IMR-90 (cell line): ENCODE results near the gene CTDSPL. TPM values are rescaled to one million over a fixed set of nuclear protein-coding genes. Genes with fewer than 3 reads are reported as not detected.

Experiments
- ATAC-seq: fragments of 200-7000 bp; cut with Tn5 transposase; 2 replicates; pipeline ENCODE4 v1.9.1; 2020; ENCODE audit warnings: low read depth, mild to moderate bottlenecking, moderate library complexity
- BruUV-seq: library from RNA; stranded (reverse); fragments of 400-500 nt; replicated peaks from 2 replicates; lab custom pipeline; 2021; lab: Mats Ljungman, UMichigan
- CTCF ChIA-PET: fragments of 300-600 bp; formaldehyde crosslinking; extraction: SDS; loops from one replicate; lab custom pipeline; 2021; ENCODE audit warnings: antibody characterized with exemption; lab: Yijun Ruan, JAX
- POLR2A ChIA-PET: fragments of 300-600 bp; sonication (Branson Sonifier 250); formaldehyde crosslinking; loops from one replicate; lab custom pipeline; 2022; ENCODE audit warnings: antibody characterized with exemption; ENCODE audit not compliant: unreplicated experiment; lab: Charles Lee
- DNase-seq: peaks from one replicate; pipeline ENCODE4 v3.0.0; 2013
- H2AFZ ChIP-seq: replicated peaks from 2 replicates; pipeline ENCODE3; 2013; ENCODE audit warnings: low read length, mild to moderate bottlenecking; ENCODE audit not compliant: poor library complexity
- H2AK5ac ChIP-seq: 2 replicates; pipeline ENCODE4 v1.6.1; 2013; ENCODE audit warnings: low read depth, low read length, inconsistent platforms
- H2AK9ac ChIP-seq: replicated peaks from 2 replicates; pipeline ENCODE3; 2013; ENCODE audit warnings: mild to moderate bottlenecking, low read depth, low read length, moderate library complexity; ENCODE audit not compliant: poor library complexity
- H2BK120ac ChIP-seq: 2 replicates; pipeline ENCODE4 v1.6.1; 2013; ENCODE audit warnings: low read depth, low read length, inconsistent platforms
- H2BK15ac ChIP-seq: 3 replicates; pipeline ENCODE4 v1.6.1; 2013; ENCODE audit warnings: low read depth, low read length, inconsistent platforms
- H2BK20ac ChIP-seq: 2 replicates; pipeline ENCODE4 v1.6.1; 2013; ENCODE audit warnings: low read depth, mild to moderate bottlenecking, inconsistent platforms, low read length, moderate library complexity
- H2BK5ac ChIP-seq: 2 replicates; pipeline ENCODE4 v1.6.1; 2013; ENCODE audit warnings: mild to moderate bottlenecking, low read depth, low read length, inconsistent platforms; ENCODE audit not compliant: poor library complexity, severe bottlenecking
- H3K14ac ChIP-seq: replicated peaks from 2 replicates; pipeline ENCODE4 v1.6.1; 2013; ENCODE audit warnings: low read depth, low read length, inconsistent platforms
- H3K18ac ChIP-seq: 2 replicates; pipeline ENCODE4 v1.6.1; 2013; ENCODE audit warnings: low read depth, low read length, control low read depth
- H3K23ac ChIP-seq: 2 replicates; pipeline ENCODE4 v1.6.1; 2013; ENCODE audit warnings: low read depth, low read length, inconsistent platforms
- H3K27ac ChIP-seq: 2 replicates; pipeline ENCODE4 v1.5.1; 2013; ENCODE audit warnings: mild to moderate bottlenecking, control low read depth, low read length; ENCODE audit not compliant: insufficient read depth
- H3K27me3 ChIP-seq: 2 replicates; pipeline ENCODE4 v1.6.1; 2013; ENCODE audit warnings: low read length; ENCODE audit not compliant: control insufficient read depth, insufficient read depth
- H3K36me3 ChIP-seq: 2 replicates; pipeline ENCODE4 v1.6.1; 2013; ENCODE audit warnings: low read length, mixed read lengths; ENCODE audit not compliant: control insufficient read depth, insufficient read depth
- H3K4ac ChIP-seq: 2 replicates; pipeline ENCODE4 v1.6.1; 2013; ENCODE audit warnings: low read depth, low read length, inconsistent platforms
- H3K4me1 ChIP-seq: 2 replicates; pipeline ENCODE4 v1.6.1; 2013; ENCODE audit warnings: low read length, mixed read lengths; ENCODE audit not compliant: control insufficient read depth, insufficient read depth
- H3K4me2 ChIP-seq: 2 replicates; pipeline ENCODE4 v1.6.1; 2013; ENCODE audit warnings: low read depth, mild to moderate bottlenecking, control low read depth, low read length, moderate library complexity
- H3K4me3 ChIP-seq: 2 replicates; pipeline ENCODE4 v1.5.1; 2013; ENCODE audit warnings: low read depth, mild to moderate bottlenecking, control low read depth, low read length, moderate library complexity; ENCODE audit not compliant: insufficient read depth
- H3K56ac ChIP-seq: 2 replicates; pipeline ENCODE4 v1.6.1; 2013; ENCODE audit warnings: low read length, inconsistent platforms; ENCODE audit not compliant: insufficient read depth; ENCODE audit errors: extremely low read depth
- H3K79me1 ChIP-seq, 2 experiments: 2 replicates each; pipeline ENCODE4 v1.6.1; 2013; ENCODE audit warnings: low read length in 2 of 2, inconsistent platforms in 1 of 2, low read depth in 1 of 2
- H3K9ac ChIP-seq: 2 replicates; pipeline ENCODE4 v1.6.1; 2013; ENCODE audit warnings: low read depth, low read length, control low read depth
- H3K9me1 ChIP-seq: 2 replicates; pipeline ENCODE4 v1.6.1; 2013; ENCODE audit warnings: low read length, inconsistent platforms; ENCODE audit not compliant: insufficient read depth
- H3K9me3 ChIP-seq: 2 replicates; pipeline ENCODE4 v1.6.1; 2013; ENCODE audit warnings: low read length; ENCODE audit not compliant: control insufficient read depth, insufficient read depth
- H4K20me1 ChIP-seq: 2 replicates; pipeline ENCODE4 v1.6.1; 2013; ENCODE audit warnings: low read length, inconsistent platforms; ENCODE audit not compliant: insufficient read depth
- H4K5ac ChIP-seq: 2 replicates; pipeline ENCODE4 v1.6.1; 2013; ENCODE audit warnings: mild to moderate bottlenecking, low read depth, low read length, control low read depth
- H4K8ac ChIP-seq, 2 experiments: 2 replicates each; pipeline ENCODE4 v1.6.1; 2013; ENCODE audit warnings: low read depth in 2 of 2, low read length in 2 of 2, control low read depth in 1 of 2, inconsistent platforms in 1 of 2
- H4K91ac ChIP-seq: 2 replicates; pipeline ENCODE4 v1.6.1; 2013; ENCODE audit warnings: low read depth, low read length, inconsistent platforms; ENCODE audit not compliant: insufficient read depth
- POLR2A ChIP-seq: IDR thresholded peaks from 2 replicates; pipeline ENCODE4 v1.6.1; 2012; ENCODE audit warnings: mild to moderate bottlenecking, low read depth, low read length
- RFX5 ChIP-seq: IDR thresholded peaks from 2 replicates; pipeline ENCODE4 v1.8.0; 2012; ENCODE audit warnings: low read depth, mild to moderate bottlenecking, low read length, moderate library complexity
- WGBS, 2 experiments: methylation state at CpG; one replicate each; pipeline versions ENCODE4 v1.1.5 to v1.1.7; 2013; ENCODE audit warnings: missing lambda C conversion rate in 2 of 2; ENCODE audit not compliant: insufficient read length in 1 of 2; ENCODE audit errors: extremely low coverage in 2 of 2; 5-methylcytosine and 5-hydroxymethylcytosine counted together
- dilution Hi-C: fragments of 300-500 bp; cut with HindIII; formaldehyde crosslinking; loops from one replicate; pipeline ENCODE4 v1.14.3; 2018; ENCODE audit warnings: low sequenced_read_pairs; ENCODE audit not compliant: unreplicated experiment
- in situ Hi-C: fragments of 300-500 bp; cut with MboI; formaldehyde crosslinking; loops from 3 replicates; pipeline ENCODE4 v1.14.3; 2019; ENCODE audit warnings: low sequenced_read_pairs, inconsistent platforms, mixed read lengths
- intact Hi-C: fragments of 100-400 bp; cut with micrococcal nuclease; formaldehyde crosslinking; loops from 2 replicates; pipeline ENCODE4 v1.10.0; 2022
- polyA plus RNA-seq, 3 experiments: library from polyadenylated mRNA; depleted of rRNA; stranded (reverse); fragments of >200 nt; gene quantifications; 2 replicates each; pipeline ENCODE4 v1.2.3, GENCODE V29; 2012; ENCODE audit warnings: low replicate concordance in 1 of 3
- total RNA-seq: library from RNA; depleted of rRNA; stranded (reverse); fragments of >200 nt; gene quantifications from 2 replicates; pipeline ENCODE4 v1.2.3, GENCODE V29; 2012
- TF ChIP-seq, protein P1 (sequence below): conservative IDR thresholded peaks from 2 replicates; pipeline ENCODE4 v1.5.1; 2012; ENCODE audit warnings: mild to moderate bottlenecking, low read depth, low read length, improper control_type of control experiment

The CTDSPL gene
- total and polyA plus RNA-seq, 2 of the 4 experiments (the other 2 are of a cell fraction): 24.5 to 29.0 TPM

DNA sequence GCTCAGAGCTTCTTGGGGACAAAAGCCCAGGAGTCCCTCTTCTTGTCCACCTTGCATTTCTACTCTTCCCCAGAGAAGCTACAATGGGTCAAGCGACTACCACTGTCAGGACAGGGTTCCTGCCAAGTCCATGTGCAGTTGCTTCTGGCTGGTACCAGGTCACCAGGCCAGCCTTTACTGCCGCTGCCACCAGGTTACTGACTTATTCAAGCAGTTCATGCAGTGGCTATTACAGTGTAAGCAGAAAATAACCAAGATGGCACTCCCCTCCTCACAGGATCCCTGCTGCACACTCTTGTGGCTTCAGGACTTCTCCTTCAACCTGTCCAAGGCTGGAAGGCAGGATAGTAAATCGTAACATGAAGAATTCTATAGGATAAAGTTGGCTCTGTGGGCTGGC lies 42.1 kb downstream of the CTDSPL start:
- dilution Hi-C loops (no loop called here), intact Hi-C loops (no loop called here)

More for the DNA sequence above, 42.1 kb downstream of the CTDSPL start:
- no peak for ATAC-seq
- peaks cover 30% of the 10 kb centered on the region for H3K9me1 ChIP-seq
- H3K36me3 ChIP-seq: peaks cover 2% of the 10 kb centered on the region; the same call in 1 of the 2 replicates
- no peak overlapping the region for H3K18ac ChIP-seq
- H4K5ac ChIP-seq: no peak overlapping the region
- H3K4me3 ChIP-seq: no peak overlapping the region
- DNase-seq: no peak
- no peak overlapping the region for H2BK120ac ChIP-seq
- H2AK9ac ChIP-seq: no peak overlapping the region
- no peaks in the 10 kb centered on the region for H3K9me3 ChIP-seq
- no peak overlapping the region for H2AFZ ChIP-seq
- WGBS, 2 experiments: 92% methylated on average over 2 of the region's 3 CpGs; no CpG with 5 or more reads in 1 of the 2 experiments
- H3K79me1 ChIP-seq: peaks cover 55 to 84% of the 10 kb centered on the region in 2 experiments
- CTCF ChIA-PET: no interaction called here
- H4K8ac ChIP-seq: no peak overlapping the region
- H3K9ac ChIP-seq: no peak overlapping the region
- H3K4ac ChIP-seq: no peak overlapping the region
- no peak overlapping the region for H2BK20ac ChIP-seq
- no peak overlapping the region for H3K4me2 ChIP-seq
- H2BK5ac ChIP-seq: no peak overlapping the region
- H3K23ac ChIP-seq: no peak overlapping the region
- H4K91ac ChIP-seq: no peak overlapping the region
- peaks cover 25% of the 10 kb centered on the region for H3K4me1 ChIP-seq
- POLR2A ChIA-PET: no interaction called here
- in situ Hi-C loops: loop anchor here (5.0 kb wide), 1 partner anchor 36 kb away; no protein-coding TSS in a partner anchor
- H3K27me3 ChIP-seq: no peaks in the 10 kb centered on the region
- BruUV-seq: no TSS peak
- H4K20me1 ChIP-seq: peaks cover 21% of the 10 kb centered on the region
- H3K27ac ChIP-seq: no peak overlapping the region
- H2AK5ac ChIP-seq: peak overlapping the region; percentile 31; the same call in 1 of the 2 replicates
- TF ChIP-seq, protein P1, sequence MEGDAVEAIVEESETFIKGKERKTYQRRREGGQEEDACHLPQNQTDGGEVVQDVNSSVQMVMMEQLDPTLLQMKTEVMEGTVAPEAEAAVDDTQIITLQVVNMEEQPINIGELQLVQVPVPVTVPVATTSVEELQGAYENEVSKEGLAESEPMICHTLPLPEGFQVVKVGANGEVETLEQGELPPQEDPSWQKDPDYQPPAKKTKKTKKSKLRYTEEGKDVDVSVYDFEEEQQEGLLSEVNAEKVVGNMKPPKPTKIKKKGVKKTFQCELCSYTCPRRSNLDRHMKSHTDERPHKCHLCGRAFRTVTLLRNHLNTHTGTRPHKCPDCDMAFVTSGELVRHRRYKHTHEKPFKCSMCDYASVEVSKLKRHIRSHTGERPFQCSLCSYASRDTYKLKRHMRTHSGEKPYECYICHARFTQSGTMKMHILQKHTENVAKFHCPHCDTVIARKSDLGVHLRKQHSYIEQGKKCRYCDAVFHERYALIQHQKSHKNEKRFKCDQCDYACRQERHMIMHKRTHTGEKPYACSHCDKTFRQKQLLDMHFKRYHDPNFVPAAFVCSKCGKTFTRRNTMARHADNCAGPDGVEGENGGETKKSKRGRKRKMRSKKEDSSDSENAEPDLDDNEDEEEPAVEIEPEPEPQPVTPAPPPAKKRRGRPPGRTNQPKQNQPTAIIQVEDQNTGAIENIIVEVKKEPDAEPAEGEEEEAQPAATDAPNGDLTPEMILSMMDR: no peak
- TF ChIP-seq RFX5 (no peak), POLR2A (no peak)
- no peak overlapping the region for H3K56ac ChIP-seq
- no peak overlapping the region for H2BK15ac ChIP-seq
- H3K14ac ChIP-seq: 0 out of 2 replicates have a peak overlapping the region, but pooled peaks have one; percentile 11
